HepG2 (cell line): ENCODE data around the gene MTIF2. TPM values are rescaled to one million over a fixed set of nuclear protein-coding genes. Genes with fewer than 3 reads are reported as not detected.

Source experiments
- DMAP1 ChIP-seq: IDR thresholded peaks from 2 replicates; pipeline ENCODE4 v1.6.1; 2016
- DNMT1 ChIP-seq: sonication (generic); formaldehyde crosslinking; IDR thresholded peaks from 2 replicates; pipeline ENCODE4 v1.5.1; 2020; ENCODE audit warnings: mild to moderate bottlenecking, missing genetic modification reagents
- FLYWCH1 ChIP-seq: sonication (generic); formaldehyde crosslinking; IDR thresholded peaks from 2 replicates; pipeline ENCODE4 v1.8.1; 2023; ENCODE audit warnings: mild to moderate bottlenecking, missing genetic modification reagents
- ISL2 ChIP-seq: sonication (generic); formaldehyde crosslinking; IDR thresholded peaks from 2 replicates; pipeline ENCODE4 v1.5.0; 2020; ENCODE audit warnings: missing genetic modification reagents
- PTBP1 ChIP-seq: fragments of 200-400 bp; formaldehyde crosslinking; IDR thresholded peaks from 2 replicates; pipeline ENCODE4 v1.6.1; 2018; ENCODE audit warnings: low read length, low read depth; ENCODE audit not compliant: poor library complexity, severe bottlenecking
- REXO4 ChIP-seq: sonication (generic); formaldehyde crosslinking; IDR thresholded peaks from 2 replicates; pipeline ENCODE4 v1.8.0; 2022; ENCODE audit warnings: missing genetic modification reagents, mild to moderate bottlenecking, borderline replicate concordance
- TCF12 ChIP-seq, 2 experiments: fragments of 450-650 bp in 1 of 2; sonication (generic) in 1 of 2; formaldehyde crosslinking in 1 of 2; IDR thresholded peaks; 2 replicates each; pipeline versions ENCODE4 v1.6.1 to v1.8.0; 2017 to 2022; ENCODE audit warnings: antibody characterized with exemption in 1 of 2, mild to moderate bottlenecking in 1 of 2, missing genetic modification reagents in 1 of 2, moderate library complexity in 1 of 2
- ZBTB21 ChIP-seq: sonication (generic); formaldehyde crosslinking; IDR thresholded peaks from 2 replicates; pipeline ENCODE4 v1.4.0; 2020; ENCODE audit warnings: missing genetic modification reagents
- ZKSCAN5 ChIP-seq: sonication (generic); formaldehyde crosslinking; IDR thresholded peaks from 2 replicates; pipeline ENCODE4 v1.5.1; 2020; ENCODE audit warnings: mild to moderate bottlenecking, missing genetic modification reagents
- ZNF737 ChIP-seq: sonication (generic); formaldehyde crosslinking; IDR thresholded peaks from 2 replicates; pipeline ENCODE4 v1.5.0; 2020; ENCODE audit warnings: missing genetic modification reagents, mild to moderate bottlenecking, borderline replicate concordance
- ZNF761 ChIP-seq: sonication (generic); formaldehyde crosslinking; conservative IDR thresholded peaks from 2 replicates; pipeline ENCODE4 v1.4.0; 2020; ENCODE audit warnings: mild to moderate bottlenecking, missing genetic modification reagents
- ZNF850 ChIP-seq: sonication (generic); formaldehyde crosslinking; conservative IDR thresholded peaks from 2 replicates; pipeline ENCODE4 v1.9.0; 2021; ENCODE audit warnings: mild to moderate bottlenecking, missing genetic modification reagents
- polyA plus RNA-seq, 8 experiments: library from polyadenylated mRNA; depleted of rRNA in 3 of 8; stranded (reverse) in 7 of 8; unstranded in 1 of 8; fragments of >200 nt; fragmentation: Illumina TruSeq in 4 of 8; extraction: Trizol in 4 of 8; gene quantifications; 2 replicates each; pipeline versions ENCODE4 v1.2.1 to v1.2.3, GENCODE V29; 2011 to 2016; ENCODE audit warnings: low read depth in 4 of 8, missing spikeins in 1 of 8, mixed read lengths in 1 of 8; ENCODE audit not compliant: insufficient read depth in 1 of 8
- total RNA-seq, 5 experiments: library from RNA; depleted of rRNA; stranded (reverse); fragments of >200 nt; fragmentation: Illumina TruSeq; extraction: Trizol; gene quantifications; 2 replicates each; pipeline ENCODE4 v1.2.3, GENCODE V29; 2016; ENCODE audit warnings: low read depth in 1 of 5
- TF ChIP-seq, protein P1 (sequence below): sonication (generic); formaldehyde crosslinking; IDR thresholded peaks from 2 replicates; pipeline ENCODE4 v1.4.0; 2020; ENCODE audit warnings: mild to moderate bottlenecking, low read depth, missing genetic modification reagents
- TF ChIP-seq, protein P2 (sequence below): sonication (generic); formaldehyde crosslinking; IDR thresholded peaks from 2 replicates; pipeline ENCODE4 v1.4.0; 2020; ENCODE audit warnings: missing genetic modification reagents
- TF ChIP-seq, protein P3 (sequence below): sonication (generic); formaldehyde crosslinking; IDR thresholded peaks from 2 replicates; pipeline ENCODE4 v1.9.0; 2021; ENCODE audit warnings: mild to moderate bottlenecking, missing genetic modification reagents
- TF ChIP-seq, protein P4 (sequence below): sonication (generic); formaldehyde crosslinking; IDR thresholded peaks from 2 replicates; pipeline ENCODE4 v1.9.0; 2021; ENCODE audit warnings: missing genetic modification reagents, borderline replicate concordance

The MTIF2 gene
- total and polyA plus RNA-seq, 2 of the 13 experiments (the other 11 are each of a cell fraction or from before 2014, with no cell fraction given) = 32.1 to 92.1 TPM

DNA sequence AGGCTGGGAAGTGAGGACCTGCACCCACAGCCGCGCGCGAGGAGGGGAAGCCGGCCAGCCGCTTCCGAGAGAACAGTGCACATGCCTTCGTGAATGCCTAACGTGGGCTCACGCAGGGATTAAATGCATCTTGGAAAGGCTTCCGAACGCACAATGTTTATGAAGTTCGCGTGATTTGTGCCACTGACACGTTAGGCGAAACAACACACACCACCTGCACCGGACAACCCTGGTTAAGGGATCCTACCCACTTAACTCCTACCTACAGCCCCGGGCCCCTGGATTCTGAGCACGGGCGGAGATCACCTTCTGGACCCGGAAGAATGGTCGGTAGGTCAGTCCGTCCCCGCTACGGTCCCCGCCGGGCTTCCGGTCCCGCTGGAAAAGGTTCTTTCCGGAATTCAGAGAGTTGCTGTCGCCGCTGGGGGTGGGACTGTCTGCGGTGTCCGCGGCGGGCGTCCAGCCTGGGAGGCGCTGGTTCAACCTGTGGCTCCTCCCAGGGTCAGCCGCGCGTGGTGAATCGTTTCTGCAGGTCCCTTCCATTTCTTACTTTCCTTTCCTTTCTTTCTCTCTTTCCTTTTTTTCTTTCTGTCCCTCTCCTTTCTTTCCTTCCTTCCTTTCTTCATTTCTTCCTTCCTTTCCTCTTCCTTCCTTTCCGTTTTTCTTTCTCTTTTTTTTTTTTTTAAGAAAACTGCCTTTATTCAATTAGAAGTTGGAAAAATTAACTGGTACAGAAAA is at the start of gene MTIF2 (continued):
- TF ChIP-seq, protein P1, sequence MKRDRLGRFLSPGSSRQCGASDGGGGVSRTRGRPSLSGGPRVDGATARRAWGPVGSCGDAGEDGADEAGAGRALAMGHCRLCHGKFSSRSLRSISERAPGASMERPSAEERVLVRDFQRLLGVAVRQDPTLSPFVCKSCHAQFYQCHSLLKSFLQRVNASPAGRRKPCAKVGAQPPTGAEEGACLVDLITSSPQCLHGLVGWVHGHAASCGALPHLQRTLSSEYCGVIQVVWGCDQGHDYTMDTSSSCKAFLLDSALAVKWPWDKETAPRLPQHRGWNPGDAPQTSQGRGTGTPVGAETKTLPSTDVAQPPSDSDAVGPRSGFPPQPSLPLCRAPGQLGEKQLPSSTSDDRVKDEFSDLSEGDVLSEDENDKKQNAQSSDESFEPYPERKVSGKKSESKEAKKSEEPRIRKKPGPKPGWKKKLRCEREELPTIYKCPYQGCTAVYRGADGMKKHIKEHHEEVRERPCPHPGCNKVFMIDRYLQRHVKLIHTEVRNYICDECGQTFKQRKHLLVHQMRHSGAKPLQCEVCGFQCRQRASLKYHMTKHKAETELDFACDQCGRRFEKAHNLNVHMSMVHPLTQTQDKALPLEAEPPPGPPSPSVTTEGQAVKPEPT = peak; percentile 81; the same call in 1 of the 2 replicates
- TF ChIP-seq, protein P2, sequence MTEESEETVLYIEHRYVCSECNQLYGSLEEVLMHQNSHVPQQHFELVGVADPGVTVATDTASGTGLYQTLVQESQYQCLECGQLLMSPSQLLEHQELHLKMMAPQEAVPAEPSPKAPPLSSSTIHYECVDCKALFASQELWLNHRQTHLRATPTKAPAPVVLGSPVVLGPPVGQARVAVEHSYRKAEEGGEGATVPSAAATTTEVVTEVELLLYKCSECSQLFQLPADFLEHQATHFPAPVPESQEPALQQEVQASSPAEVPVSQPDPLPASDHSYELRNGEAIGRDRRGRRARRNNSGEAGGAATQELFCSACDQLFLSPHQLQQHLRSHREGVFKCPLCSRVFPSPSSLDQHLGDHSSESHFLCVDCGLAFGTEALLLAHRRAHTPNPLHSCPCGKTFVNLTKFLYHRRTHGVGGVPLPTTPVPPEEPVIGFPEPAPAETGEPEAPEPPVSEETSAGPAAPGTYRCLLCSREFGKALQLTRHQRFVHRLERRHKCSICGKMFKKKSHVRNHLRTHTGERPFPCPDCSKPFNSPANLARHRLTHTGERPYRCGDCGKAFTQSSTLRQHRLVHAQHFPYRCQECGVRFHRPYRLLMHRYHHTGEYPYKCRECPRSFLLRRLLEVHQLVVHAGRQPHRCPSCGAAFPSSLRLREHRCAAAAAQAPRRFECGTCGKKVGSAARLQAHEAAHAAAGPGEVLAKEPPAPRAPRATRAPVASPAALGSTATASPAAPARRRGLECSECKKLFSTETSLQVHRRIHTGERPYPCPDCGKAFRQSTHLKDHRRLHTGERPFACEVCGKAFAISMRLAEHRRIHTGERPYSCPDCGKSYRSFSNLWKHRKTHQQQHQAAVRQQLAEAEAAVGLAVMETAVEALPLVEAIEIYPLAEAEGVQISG = peak; percentile 98
- peak; percentile 95 for TF ChIP-seq ZNF737 (CRISPR knock-in tag)
- TF ChIP-seq TCF12 (IDR thresholded peaks at IDR 0.05) = no peak
- TF ChIP-seq TCF12 (CRISPR knock-in tag; IDR thresholded peaks at IDR 0.05) = peak; percentile 86; the same call in 1 of the 2 replicates
- TF ChIP-seq DNMT1 (CRISPR knock-in tag) = peak; percentile 94; the same call in 1 of the 2 replicates
- peak; percentile 96 for TF ChIP-seq ISL2 (CRISPR knock-in tag)
- TF ChIP-seq ZBTB21 (CRISPR knock-in tag) = no peak
- TF ChIP-seq DMAP1 (CRISPR knock-in tag) = peak; percentile 99
- peak; percentile 98 for TF ChIP-seq ZNF761 (CRISPR knock-in tag)
- no peak for TF ChIP-seq REXO4
- TF ChIP-seq, protein P3, sequence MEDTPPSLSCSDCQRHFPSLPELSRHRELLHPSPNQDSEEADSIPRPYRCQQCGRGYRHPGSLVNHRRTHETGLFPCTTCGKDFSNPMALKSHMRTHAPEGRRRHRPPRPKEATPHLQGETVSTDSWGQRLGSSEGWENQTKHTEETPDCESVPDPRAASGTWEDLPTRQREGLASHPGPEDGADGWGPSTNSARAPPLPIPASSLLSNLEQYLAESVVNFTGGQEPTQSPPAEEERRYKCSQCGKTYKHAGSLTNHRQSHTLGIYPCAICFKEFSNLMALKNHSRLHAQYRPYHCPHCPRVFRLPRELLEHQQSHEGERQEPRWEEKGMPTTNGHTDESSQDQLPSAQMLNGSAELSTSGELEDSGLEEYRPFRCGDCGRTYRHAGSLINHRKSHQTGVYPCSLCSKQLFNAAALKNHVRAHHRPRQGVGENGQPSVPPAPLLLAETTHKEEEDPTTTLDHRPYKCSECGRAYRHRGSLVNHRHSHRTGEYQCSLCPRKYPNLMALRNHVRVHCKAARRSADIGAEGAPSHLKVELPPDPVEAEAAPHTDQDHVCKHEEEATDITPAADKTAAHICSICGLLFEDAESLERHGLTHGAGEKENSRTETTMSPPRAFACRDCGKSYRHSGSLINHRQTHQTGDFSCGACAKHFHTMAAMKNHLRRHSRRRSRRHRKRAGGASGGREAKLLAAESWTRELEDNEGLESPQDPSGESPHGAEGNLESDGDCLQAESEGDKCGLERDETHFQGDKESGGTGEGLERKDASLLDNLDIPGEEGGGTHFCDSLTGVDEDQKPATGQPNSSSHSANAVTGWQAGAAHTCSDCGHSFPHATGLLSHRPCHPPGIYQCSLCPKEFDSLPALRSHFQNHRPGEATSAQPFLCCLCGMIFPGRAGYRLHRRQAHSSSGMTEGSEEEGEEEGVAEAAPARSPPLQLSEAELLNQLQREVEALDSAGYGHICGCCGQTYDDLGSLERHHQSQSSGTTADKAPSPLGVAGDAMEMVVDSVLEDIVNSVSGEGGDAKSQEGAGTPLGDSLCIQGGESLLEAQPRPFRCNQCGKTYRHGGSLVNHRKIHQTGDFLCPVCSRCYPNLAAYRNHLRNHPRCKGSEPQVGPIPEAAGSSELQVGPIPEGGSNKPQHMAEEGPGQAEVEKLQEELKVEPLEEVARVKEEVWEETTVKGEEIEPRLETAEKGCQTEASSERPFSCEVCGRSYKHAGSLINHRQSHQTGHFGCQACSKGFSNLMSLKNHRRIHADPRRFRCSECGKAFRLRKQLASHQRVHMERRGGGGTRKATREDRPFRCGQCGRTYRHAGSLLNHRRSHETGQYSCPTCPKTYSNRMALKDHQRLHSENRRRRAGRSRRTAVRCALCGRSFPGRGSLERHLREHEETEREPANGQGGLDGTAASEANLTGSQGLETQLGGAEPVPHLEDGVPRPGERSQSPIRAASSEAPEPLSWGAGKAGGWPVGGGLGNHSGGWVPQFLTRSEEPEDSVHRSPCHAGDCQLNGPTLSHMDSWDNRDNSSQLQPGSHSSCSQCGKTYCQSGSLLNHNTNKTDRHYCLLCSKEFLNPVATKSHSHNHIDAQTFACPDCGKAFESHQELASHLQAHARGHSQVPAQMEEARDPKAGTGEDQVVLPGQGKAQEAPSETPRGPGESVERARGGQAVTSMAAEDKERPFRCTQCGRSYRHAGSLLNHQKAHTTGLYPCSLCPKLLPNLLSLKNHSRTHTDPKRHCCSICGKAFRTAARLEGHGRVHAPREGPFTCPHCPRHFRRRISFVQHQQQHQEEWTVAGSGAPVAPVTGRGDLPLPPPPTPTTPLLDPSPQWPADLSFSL (CRISPR knock-in tag) = no peak
- TF ChIP-seq, protein P4, sequence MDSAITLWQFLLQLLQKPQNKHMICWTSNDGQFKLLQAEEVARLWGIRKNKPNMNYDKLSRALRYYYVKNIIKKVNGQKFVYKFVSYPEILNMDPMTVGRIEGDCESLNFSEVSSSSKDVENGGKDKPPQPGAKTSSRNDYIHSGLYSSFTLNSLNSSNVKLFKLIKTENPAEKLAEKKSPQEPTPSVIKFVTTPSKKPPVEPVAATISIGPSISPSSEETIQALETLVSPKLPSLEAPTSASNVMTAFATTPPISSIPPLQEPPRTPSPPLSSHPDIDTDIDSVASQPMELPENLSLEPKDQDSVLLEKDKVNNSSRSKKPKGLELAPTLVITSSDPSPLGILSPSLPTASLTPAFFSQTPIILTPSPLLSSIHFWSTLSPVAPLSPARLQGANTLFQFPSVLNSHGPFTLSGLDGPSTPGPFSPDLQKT (CRISPR knock-in tag) = peak; percentile 21; the same call in 1 of the 2 replicates
- no peak for TF ChIP-seq ZKSCAN5 (CRISPR knock-in tag)
- peak; percentile 75 for TF ChIP-seq PTBP1
- TF ChIP-seq FLYWCH1 (CRISPR knock-in tag) = peak; percentile 91; the same call in 1 of the 2 replicates
- TF ChIP-seq ZNF850 (CRISPR knock-in tag) = no peak
